WTC11 (cell line): ENCODE data around the gene NAT16. TPM values are rescaled to one million over a fixed set of nuclear protein-coding genes. Genes with fewer than 3 reads are reported as not detected.

Source experiments
- ATAC-seq: fragments of 200-7000 bp; cut with Tn5 transposase; 2 replicates; pipeline ENCODE4 v1.10.0; 2021; ENCODE audit warnings: mild to moderate bottlenecking, moderate library complexity
- CTCF ChIA-PET: fragments of 300-600 bp; sonication (Branson Sonifier 250); formaldehyde crosslinking; loops from one replicate; lab custom pipeline; 2021; ENCODE audit warnings: antibody characterized with exemption; lab: Charles Lee
- POLR2A ChIA-PET: fragments of 350-600 bp; sonication (Branson Sonifier 250); formaldehyde crosslinking; loops from one replicate; lab custom pipeline; 2021; ENCODE audit warnings: antibody characterized with exemption; lab: Charles Lee
- DNase-seq: peaks from one replicate; pipeline ENCODE4 v3.0.0; 2021; ENCODE audit warnings: low spot score
- H3K27ac Mint-ChIP-seq: 2 replicates; pipeline ENCODE4 v1.8.0; 2021; ENCODE audit warnings: mixed read lengths
- H3K27me3 Mint-ChIP-seq: 2 replicates; pipeline ENCODE4 v1.8.0; 2021; ENCODE audit warnings: low read depth, mild to moderate bottlenecking, moderate library complexity, mixed read lengths
- H3K36me3 Mint-ChIP-seq: 2 replicates; pipeline ENCODE4 v1.8.0; 2021; ENCODE audit warnings: mixed read lengths
- H3K4me1 Mint-ChIP-seq: 2 replicates; pipeline ENCODE4 v1.8.0; 2022; ENCODE audit warnings: mixed read lengths
- H3K4me3 Mint-ChIP-seq: 2 replicates; pipeline ENCODE4 v1.8.0; 2021; ENCODE audit warnings: mild to moderate bottlenecking, moderate library complexity, mixed read lengths
- H3K9me3 Mint-ChIP-seq: 2 replicates; pipeline ENCODE4 v1.8.0; 2021; ENCODE audit warnings: mixed read lengths
- CDX4 ChIP-seq: fragments of 250-450 bp; sonication (Bioruptor Pico); IDR thresholded peaks from 2 replicates; pipeline ENCODE4 v1.9.0; 2021; ENCODE audit warnings: moderate library complexity, mild to moderate bottlenecking, inconsistent platforms, borderline replicate concordance
- CTCF ChIP-seq: fragments of 200-600 bp; IDR thresholded peaks from 2 replicates; pipeline ENCODE4 v1.8.0; 2022; ENCODE audit warnings: antibody characterized with exemption
- FOXP1 ChIP-seq: sonication (generic); formaldehyde crosslinking; IDR thresholded peaks from 2 replicates; pipeline ENCODE4 v1.8.0; 2022; ENCODE audit warnings: missing genetic modification reagents, mild to moderate bottlenecking, moderate library complexity, borderline replicate concordance
- FOXP4 ChIP-seq: sonication (generic); formaldehyde crosslinking; IDR thresholded peaks from 2 replicates; pipeline ENCODE4 v1.8.0; 2022; ENCODE audit warnings: mild to moderate bottlenecking, missing genetic modification reagents
- HMGA2 ChIP-seq: fragments of 250-450 bp; sonication (Bioruptor Pico); IDR thresholded peaks from 2 replicates; pipeline ENCODE4 v1.4.0; 2021; ENCODE audit warnings: mild to moderate bottlenecking, moderate library complexity
- IRF2 ChIP-seq: sonication (generic); formaldehyde crosslinking; IDR thresholded peaks from 2 replicates; pipeline ENCODE4 v1.8.0; 2022; ENCODE audit warnings: low read depth, missing genetic modification reagents, borderline replicate concordance
- MAX ChIP-seq: sonication (generic); formaldehyde crosslinking; IDR thresholded peaks from 2 replicates; pipeline ENCODE4 v1.8.0; 2022; ENCODE audit warnings: mild to moderate bottlenecking, missing genetic modification reagents
- MXD4 ChIP-seq: fragments of 250-450 bp; sonication (Bioruptor Pico); IDR thresholded peaks from 2 replicates; pipeline ENCODE4 v1.8.0; 2021; ENCODE audit warnings: mild to moderate bottlenecking, moderate library complexity, borderline replicate concordance
- NR2C2 ChIP-seq: sonication (generic); formaldehyde crosslinking; IDR thresholded peaks from 2 replicates; pipeline ENCODE4 v1.8.0; 2022; ENCODE audit warnings: mild to moderate bottlenecking, missing genetic modification reagents
- OVOL2 ChIP-seq: fragments of 250-450 bp; sonication (Bioruptor Pico); IDR thresholded peaks from 2 replicates; pipeline ENCODE4 v1.9.0; 2021; ENCODE audit warnings: mild to moderate bottlenecking, borderline replicate concordance
- RORB ChIP-seq: fragments of 250-450 bp; sonication (Bioruptor Pico); IDR thresholded peaks from 2 replicates; pipeline ENCODE4 v1.9.0; 2021; ENCODE audit warnings: mild to moderate bottlenecking
- USF1 ChIP-seq: sonication (generic); formaldehyde crosslinking; IDR thresholded peaks from 2 replicates; pipeline ENCODE4 v1.8.0; 2022; ENCODE audit warnings: mild to moderate bottlenecking, missing genetic modification reagents
- ZBTB21 ChIP-seq: sonication (generic); formaldehyde crosslinking; IDR thresholded peaks from 2 replicates; pipeline ENCODE4 v1.8.1; 2023; ENCODE audit warnings: mild to moderate bottlenecking, missing genetic modification reagents, borderline replicate concordance
- ZNF138 ChIP-seq: sonication (generic); formaldehyde crosslinking; conservative IDR thresholded peaks from 2 replicates; pipeline ENCODE4 v1.8.1; 2022; ENCODE audit warnings: mild to moderate bottlenecking, moderate library complexity, missing genetic modification reagents
- ZNF671 ChIP-seq: fragments of 250-450 bp; sonication (Bioruptor Pico); IDR thresholded peaks from 2 replicates; pipeline ENCODE4 v1.8.0; 2021; ENCODE audit warnings: mild to moderate bottlenecking
- total RNA-seq: library from RNA; stranded (reverse); gene quantifications from 3 replicates; pipeline ENCODE4 v1.2.3, GENCODE V29; 2021
- TF ChIP-seq, protein P1 (sequence below): sonication (generic); formaldehyde crosslinking; IDR thresholded peaks from 2 replicates; pipeline ENCODE4 v1.8.1; 2023; ENCODE audit warnings: mild to moderate bottlenecking, missing genetic modification reagents
- TF ChIP-seq, protein P2 (sequence below): fragments of 250-450 bp; sonication (Bioruptor Pico); IDR thresholded peaks from 2 replicates; pipeline ENCODE4 v1.9.0; 2021; ENCODE audit warnings: mild to moderate bottlenecking, borderline replicate concordance

The NAT16 gene
- total RNA-seq, 1 experiment from 2014 or later = 0.39 TPM

- CTCF ChIA-PET = interaction anchor here (1.1 to 1.5 kb wide), 3 partner anchors 12 to 59 kb away, joined by 3 to 4 read pairs (median 3); no protein-coding TSS in a partner anchor
- POLR2A ChIA-PET = no interaction called here
Measured at GRCh38 chr7:101185258-101185839, 5.3 kb upstream of the NAT16 start.

GRCh38 chr7:101179713-101180112, 380 bp downstream of the NAT16 start:
- CTCF ChIA-PET = interaction anchor here (0.9 to 3.1 kb wide), 5 partner anchors 13 to 103 kb away, joined by 3 to 31 read pairs (median 4); partner anchors contain the start of gene VGF
- Mint-ChIP-seq H3K4me1 (peaks cover 15% of the 10 kb centered on the region), H3K27me3 (peaks cover 80% of the 10 kb centered on the region), H3K36me3 (no peaks in the 10 kb centered on the region), H3K4me3 (peak overlapping the region; percentile 73), H3K27ac (no peak overlapping the region), H3K9me3 (no peaks in the 10 kb centered on the region)
- ATAC-seq = no peak; the same call in 1 of the 2 replicates
- POLR2A ChIA-PET = no interaction called here
- DNase-seq = peak; percentile 30
- no peak for TF ChIP-seq HMGA2
- TF ChIP-seq, protein P1, sequence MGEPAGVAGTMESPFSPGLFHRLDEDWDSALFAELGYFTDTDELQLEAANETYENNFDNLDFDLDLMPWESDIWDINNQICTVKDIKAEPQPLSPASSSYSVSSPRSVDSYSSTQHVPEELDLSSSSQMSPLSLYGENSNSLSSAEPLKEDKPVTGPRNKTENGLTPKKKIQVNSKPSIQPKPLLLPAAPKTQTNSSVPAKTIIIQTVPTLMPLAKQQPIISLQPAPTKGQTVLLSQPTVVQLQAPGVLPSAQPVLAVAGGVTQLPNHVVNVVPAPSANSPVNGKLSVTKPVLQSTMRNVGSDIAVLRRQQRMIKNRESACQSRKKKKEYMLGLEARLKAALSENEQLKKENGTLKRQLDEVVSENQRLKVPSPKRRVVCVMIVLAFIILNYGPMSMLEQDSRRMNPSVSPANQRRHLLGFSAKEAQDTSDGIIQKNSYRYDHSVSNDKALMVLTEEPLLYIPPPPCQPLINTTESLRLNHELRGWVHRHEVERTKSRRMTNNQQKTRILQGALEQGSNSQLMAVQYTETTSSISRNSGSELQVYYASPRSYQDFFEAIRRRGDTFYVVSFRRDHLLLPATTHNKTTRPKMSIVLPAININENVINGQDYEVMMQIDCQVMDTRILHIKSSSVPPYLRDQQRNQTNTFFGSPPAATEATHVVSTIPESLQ (CRISPR knock-in tag) = no peak
- TF ChIP-seq ZNF138 (CRISPR knock-in tag) = no peak
- no peak for TF ChIP-seq CDX4
- no peak for TF ChIP-seq CTCF
- no peak for TF ChIP-seq USF1 (CRISPR knock-in tag)
- TF ChIP-seq ZNF671 (CRISPR knock-in tag) = no peak
- TF ChIP-seq MXD4 (CRISPR knock-in tag) = no peak
- TF ChIP-seq OVOL2 (CRISPR knock-in tag) = no peak
- TF ChIP-seq MAX (CRISPR knock-in tag) = no peak
- TF ChIP-seq RORB (CRISPR knock-in tag) = no peak

More at GRCh38 chr7:101185258-101185839, 5.3 kb upstream of the NAT16 start:
- peaks cover 12% of the 10 kb centered on the region for H3K4me1 Mint-ChIP-seq
- H3K4me3 Mint-ChIP-seq = no peak overlapping the region
- no peak for ATAC-seq
- H3K9me3 Mint-ChIP-seq = no peaks in the 10 kb centered on the region
- TF ChIP-seq, protein P2, sequence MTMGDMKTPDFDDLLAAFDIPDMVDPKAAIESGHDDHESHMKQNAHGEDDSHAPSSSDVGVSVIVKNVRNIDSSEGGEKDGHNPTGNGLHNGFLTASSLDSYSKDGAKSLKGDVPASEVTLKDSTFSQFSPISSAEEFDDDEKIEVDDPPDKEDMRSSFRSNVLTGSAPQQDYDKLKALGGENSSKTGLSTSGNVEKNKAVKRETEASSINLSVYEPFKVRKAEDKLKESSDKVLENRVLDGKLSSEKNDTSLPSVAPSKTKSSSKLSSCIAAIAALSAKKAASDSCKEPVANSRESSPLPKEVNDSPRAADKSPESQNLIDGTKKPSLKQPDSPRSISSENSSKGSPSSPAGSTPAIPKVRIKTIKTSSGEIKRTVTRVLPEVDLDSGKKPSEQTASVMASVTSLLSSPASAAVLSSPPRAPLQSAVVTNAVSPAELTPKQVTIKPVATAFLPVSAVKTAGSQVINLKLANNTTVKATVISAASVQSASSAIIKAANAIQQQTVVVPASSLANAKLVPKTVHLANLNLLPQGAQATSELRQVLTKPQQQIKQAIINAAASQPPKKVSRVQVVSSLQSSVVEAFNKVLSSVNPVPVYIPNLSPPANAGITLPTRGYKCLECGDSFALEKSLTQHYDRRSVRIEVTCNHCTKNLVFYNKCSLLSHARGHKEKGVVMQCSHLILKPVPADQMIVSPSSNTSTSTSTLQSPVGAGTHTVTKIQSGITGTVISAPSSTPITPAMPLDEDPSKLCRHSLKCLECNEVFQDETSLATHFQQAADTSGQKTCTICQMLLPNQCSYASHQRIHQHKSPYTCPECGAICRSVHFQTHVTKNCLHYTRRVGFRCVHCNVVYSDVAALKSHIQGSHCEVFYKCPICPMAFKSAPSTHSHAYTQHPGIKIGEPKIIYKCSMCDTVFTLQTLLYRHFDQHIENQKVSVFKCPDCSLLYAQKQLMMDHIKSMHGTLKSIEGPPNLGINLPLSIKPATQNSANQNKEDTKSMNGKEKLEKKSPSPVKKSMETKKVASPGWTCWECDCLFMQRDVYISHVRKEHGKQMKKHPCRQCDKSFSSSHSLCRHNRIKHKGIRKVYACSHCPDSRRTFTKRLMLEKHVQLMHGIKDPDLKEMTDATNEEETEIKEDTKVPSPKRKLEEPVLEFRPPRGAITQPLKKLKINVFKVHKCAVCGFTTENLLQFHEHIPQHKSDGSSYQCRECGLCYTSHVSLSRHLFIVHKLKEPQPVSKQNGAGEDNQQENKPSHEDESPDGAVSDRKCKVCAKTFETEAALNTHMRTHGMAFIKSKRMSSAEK (CRISPR knock-in tag) = no peak
- TF ChIP-seq NR2C2 (CRISPR knock-in tag) (no peak), FOXP4 (CRISPR knock-in tag) (no peak), FOXP1 (no peak), IRF2 (no peak), ZBTB21 (CRISPR knock-in tag) (no peak)
- H3K36me3 Mint-ChIP-seq = no peaks in the 10 kb centered on the region
- H3K27ac Mint-ChIP-seq = no peak overlapping the region
- DNase-seq = no peak
- H3K27me3 Mint-ChIP-seq = peaks cover 24% of the 10 kb centered on the region
